Activated CD8-positive, alpha-beta memory T cell treated with anti-CD3 and anti-CD28 coated beads for 36 hours (primary cell): Measurements from ENCODE around the gene MAD1L1. TPM values are rescaled to one million over a fixed set of nuclear protein-coding genes. Genes with fewer than 3 reads are reported as not detected.
"Not testable (repeated sequence)": the region's sequence is repeated elsewhere in the genome, so short reads cannot be mapped to it uniquely, and the experiment has no call there.

Experiments
- CTCF ChIA-PET: fragments of 350-600 bp; sonication (Branson Sonifier 250); formaldehyde crosslinking; loops from one replicate; lab custom pipeline; 2021; ENCODE audit warnings: antibody characterized with exemption; lab: Charles Lee
- POLR2A ChIA-PET: fragments of 350-600 bp; sonication (Branson Sonifier 250); formaldehyde crosslinking; loops from one replicate; lab custom pipeline; 2021; ENCODE audit warnings: antibody characterized with exemption; lab: Charles Lee
- total RNA-seq, 2 experiments: library from RNA; stranded (reverse); gene quantifications; one replicate each; pipeline ENCODE4 v1.2.3, GENCODE V29; 2021

The MAD1L1 gene
- total RNA-seq, 2 experiments from 2014 or later = 39.4 to 40.8 TPM

DNA sequence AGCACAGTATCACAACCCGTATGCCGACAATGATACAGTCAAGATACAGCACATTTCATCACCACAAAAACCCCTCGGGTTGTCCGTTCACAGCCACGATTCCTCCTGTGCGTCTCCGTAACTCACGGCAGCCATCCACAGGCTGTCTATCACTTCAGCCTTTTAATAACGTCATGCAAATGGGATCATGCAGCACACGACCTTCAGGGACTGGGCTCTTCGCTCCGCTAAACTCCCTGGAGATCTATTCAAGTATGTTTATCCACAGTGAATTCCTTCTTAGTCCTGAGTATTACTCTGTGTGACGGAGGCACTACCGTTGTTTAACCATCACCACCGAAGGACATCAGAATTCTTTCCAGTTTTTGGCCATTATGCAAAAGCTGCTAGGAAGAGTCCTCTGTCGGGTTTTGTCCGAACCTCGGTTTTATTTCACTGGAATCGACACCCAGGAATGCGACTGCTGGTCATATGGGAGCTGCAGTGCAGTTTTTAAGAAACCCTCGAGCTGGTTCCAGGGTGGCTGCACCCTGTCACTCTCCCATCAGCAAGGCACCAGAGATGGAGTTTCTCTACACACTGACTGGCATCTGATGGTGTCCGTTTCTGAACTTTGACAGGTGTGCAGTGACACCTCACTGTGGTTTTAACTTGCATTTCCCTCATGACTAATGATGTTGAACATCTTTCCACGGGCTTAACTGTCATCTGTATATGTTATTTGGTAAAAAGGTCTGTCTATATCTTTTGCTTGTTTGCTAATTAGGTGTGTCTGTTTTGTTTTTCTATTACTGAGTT is 193.6 kb downstream of the MAD1L1 start:
- ChIA-PET POLR2A (no interaction called here), CTCF (no interaction called here)

DNA sequence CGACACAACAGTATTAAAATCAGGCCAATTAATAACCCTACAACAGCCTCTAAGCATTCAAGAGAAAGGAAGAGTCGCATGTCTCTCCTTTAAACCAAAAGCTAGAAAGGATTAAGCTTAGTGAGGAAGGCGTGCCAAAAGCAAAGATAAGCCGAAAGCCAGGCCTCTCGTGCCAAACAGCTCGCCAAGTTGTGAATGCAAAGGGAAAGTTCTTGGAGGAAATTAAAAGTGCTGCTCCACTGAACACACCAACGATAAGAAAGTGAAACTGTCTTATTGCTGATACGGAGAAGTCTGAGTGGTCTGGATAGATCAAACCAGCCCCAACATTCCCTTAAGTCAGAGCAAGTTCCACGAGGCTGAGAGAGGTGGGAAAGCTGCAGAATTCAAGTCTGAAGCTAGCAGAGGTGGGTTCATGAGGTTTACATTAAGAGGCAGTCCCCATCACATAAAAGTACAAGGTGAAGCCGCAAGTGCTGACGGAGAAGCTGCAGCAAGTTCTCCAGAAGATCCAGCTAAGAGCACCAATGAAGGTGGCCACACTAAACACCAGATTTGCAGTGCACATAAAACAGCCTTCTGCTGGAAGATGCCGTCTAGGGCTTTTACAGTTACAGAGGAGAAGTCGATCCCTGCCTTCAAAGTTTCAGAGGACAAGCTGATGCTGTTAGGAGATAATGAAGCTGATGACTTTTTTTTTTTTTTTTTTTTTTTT is 194.8 kb downstream of the MAD1L1 start:
- ChIA-PET CTCF (no interaction called here), POLR2A (interaction anchor here (0.6 kb wide), 1 partner anchor 139 kb away, joined by 5 read pairs; no protein-coding TSS in a partner anchor)

DNA sequence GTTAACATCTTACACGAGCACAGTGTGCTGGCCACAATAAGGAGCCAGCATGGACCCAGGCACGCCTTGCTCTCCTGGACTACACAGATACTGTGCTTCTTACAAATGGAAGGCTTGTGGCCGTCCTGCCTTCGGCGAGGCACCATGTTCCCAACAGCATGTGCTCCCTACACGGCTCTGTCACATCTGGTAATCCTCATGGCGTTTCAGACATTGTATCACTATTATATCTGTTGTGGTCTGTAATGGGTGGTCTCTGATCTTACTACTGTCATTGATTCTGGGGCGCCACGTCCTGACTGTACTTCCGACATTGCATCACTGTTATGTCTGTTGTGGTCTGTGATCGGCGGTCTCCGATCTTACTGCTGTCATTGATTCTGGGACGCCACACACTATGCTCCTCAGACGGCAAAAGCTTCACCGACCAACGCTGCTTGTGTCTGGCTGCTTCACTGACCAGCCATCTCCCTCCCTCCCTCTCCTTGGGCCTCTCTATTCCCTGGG is 195.4 kb downstream of the MAD1L1 start:
- ChIA-PET CTCF (no interaction called here), POLR2A (no interaction called here)

DNA sequence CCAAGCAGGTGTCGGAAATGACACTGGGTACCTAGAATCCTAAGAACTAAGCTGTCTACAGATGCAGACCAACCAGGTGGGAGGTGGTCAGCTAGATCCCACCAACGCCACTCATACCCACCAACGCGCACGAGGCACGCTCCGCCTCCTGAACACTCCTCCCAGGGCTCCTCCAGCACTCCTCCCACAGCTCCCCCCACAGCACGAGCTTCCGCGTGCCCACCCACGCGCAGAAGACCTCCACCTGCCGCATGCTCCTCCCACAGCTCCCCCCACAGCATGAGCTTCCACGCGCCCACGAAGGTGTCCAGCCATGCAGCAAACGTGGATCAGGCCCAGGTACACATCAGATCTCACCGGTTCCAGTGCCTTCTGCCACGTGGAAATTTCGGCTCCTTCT is 196.0 kb downstream of the MAD1L1 start:
- CTCF ChIA-PET = no interaction called here
- POLR2A ChIA-PET = no interaction called here

DNA sequence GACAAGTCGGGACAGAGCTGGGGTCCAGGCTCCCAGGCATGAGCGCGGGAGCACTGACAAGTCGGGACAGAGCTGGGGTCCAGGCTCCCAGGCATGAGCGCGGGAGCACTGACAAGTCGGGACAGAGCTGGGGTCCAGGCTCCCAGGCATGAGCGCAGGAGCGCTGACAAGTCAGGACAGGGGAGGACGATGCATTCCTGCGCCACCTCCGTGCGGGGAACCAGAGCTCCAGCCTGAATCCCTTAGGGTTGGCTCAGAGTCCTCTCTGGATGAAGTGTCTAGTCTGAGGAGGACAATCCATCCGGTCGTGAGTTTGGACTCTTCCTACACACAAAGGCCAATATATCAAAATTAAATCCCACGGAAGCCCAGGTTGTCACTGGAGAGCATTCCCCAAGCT is 196.5 kb downstream of the MAD1L1 start:
- POLR2A ChIA-PET, CTCF ChIA-PET: not testable (repeated sequence)

DNA sequence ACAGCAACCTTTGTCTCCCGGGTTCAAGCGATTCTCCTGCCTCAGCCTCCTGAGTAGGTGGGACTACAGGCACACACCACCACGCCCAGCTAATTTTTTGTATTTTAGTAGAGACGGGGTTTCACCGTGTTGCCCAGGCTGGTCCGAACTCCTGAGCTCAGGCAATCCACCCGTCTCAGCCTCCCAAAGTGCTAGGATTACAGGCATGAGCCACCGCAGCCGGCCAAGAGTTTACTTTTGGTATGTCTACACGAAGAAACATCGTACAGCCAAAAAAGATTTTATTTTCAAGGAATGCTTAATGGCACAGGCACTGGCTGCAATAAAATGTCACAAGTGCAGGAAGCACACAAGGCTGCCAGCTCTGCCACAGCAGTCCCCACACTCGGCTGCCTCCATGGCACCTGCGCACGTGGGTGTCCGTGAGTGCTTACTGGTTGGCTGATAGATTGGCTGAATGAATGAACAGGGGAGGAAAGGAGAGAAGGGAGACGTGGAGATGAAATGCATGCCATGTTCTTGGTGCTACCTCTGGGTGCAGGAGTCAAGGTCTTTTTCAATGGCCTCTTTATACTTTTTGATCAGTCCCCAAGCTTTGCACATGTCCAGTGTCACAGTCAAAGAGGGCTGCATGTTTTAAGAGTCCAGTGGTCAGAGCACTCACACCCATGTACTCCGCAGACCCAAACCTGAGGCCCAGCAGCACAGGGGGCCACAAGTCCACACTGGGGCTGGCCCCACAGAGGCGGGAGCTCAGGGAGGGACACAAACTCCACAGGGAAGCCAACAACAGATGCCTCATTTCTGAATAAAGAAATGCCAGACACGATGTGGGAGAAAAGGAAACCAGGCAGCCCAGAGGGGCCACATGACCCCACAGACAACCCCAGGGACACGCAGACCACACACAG is 198.2 kb downstream of the MAD1L1 start:
- POLR2A ChIA-PET = no interaction called here
- CTCF ChIA-PET = no interaction called here

DNA sequence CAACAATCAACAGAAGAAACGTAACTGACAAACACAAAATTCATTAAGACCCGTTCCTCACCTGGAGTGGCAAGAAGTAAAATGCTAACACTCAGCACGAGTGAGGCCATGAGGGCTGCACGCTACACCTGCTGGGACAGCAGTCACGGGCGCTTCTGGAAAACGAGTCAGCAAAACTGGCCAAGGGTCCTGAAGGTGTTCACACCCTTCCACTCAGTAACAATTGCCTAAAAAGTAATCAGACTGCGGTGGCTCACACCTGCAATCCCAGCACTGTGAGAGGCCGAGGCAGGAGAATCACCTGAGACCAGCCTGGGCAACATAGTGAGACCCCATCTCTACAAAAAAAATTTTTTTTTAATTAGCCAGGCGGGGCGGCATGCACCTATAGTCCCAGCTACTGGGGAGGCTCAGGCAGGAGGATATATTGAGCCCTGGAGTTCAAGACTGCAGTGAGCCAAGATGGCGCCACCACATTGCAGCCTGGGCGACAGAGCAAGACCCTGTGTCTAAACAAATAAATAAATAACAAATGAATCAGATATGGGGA is 199.1 kb downstream of the MAD1L1 start:
- ChIA-PET CTCF (no interaction called here), POLR2A (no interaction called here)

DNA sequence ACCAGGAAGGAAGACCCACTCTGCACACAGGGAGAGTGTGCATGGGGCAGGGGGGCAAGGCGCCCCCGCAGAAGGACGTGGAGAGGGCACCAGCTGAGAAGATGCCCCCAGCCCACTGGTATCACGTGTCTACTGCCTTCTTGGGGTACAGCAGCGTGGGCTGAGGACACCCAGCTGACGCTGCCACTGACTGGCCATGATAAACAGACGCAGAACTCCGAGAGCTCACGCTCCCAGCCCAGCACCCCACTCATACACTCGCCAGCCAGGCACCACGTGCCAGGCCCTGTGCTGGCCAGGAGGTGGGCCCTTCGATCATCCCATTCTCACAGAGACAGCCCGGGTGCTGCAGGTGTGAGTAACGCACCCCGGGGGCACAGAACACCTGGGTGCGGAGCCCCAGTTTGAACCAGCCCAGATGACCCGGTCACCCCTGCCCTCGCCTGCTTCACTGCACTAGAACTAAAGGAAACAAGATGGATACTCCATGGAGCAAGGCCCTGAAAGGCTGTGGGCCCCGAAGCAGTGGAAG is 199.8 kb downstream of the MAD1L1 start:
- ChIA-PET CTCF (no interaction called here), POLR2A (no interaction called here)

DNA sequence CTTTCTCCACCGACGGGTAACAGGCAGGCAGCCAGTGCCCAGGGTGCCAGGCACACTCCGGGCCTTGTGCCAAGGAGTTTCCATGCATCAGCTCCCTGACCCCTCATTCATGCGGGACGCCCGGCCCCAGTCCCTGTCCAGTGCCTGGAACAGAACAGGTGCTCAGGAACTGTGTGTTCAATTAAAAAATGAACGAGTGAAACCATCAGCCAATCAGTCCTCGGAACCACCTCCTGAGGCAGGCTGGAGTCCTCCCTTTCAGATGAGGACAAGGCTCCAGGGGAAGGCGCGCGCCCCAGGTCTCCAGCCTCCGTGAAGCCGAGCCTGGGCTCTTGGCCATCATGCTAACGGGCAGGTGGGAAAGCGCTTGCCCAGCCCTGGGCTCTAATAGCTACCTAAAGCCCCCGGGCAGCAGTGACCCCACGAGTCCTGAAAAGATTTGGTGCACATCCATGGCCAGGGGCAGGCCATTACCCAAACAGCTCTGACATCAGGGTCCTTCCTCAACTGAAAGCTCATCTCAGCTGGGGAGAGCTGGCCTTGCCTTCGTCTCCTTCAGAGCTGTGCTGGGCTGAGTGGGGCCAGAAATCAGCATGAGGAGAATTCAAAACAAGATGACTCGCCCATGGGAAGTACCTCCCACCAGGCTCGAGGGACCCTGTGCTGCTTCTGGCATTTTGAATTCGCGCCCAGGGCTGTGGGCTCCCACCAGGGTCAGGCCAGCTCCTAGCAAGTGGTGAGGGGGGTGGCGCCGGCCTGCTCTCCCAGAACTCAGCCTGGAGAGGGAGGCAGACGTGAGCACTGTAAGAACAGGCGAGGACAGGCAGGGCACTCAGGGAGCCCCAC is 200.5 kb downstream of the MAD1L1 start:
- POLR2A ChIA-PET = no interaction called here

DNA sequence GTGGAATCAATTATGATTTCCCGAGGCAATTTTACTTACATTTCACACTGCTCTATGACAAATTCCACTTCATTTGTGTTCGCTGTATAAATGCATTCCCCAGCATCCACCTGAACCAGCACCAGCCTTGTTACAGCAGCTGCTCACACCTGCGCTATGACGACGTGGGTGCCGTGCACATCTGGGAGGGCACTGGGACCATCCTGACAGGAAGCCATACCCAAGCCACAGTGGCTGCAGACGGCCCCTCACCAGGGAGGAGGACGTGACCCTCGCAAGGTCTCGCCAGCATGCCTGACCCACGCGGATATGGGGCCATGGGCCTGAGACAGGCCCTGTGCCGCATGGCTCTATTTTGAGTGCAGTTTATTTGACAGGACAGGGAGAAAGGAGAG is 201.3 kb downstream of the MAD1L1 start:
- ChIA-PET CTCF (no interaction called here), POLR2A (no interaction called here)

More for the DNA sequence above, 200.5 kb downstream of the MAD1L1 start:
- CTCF ChIA-PET = no interaction called here

DNA sequence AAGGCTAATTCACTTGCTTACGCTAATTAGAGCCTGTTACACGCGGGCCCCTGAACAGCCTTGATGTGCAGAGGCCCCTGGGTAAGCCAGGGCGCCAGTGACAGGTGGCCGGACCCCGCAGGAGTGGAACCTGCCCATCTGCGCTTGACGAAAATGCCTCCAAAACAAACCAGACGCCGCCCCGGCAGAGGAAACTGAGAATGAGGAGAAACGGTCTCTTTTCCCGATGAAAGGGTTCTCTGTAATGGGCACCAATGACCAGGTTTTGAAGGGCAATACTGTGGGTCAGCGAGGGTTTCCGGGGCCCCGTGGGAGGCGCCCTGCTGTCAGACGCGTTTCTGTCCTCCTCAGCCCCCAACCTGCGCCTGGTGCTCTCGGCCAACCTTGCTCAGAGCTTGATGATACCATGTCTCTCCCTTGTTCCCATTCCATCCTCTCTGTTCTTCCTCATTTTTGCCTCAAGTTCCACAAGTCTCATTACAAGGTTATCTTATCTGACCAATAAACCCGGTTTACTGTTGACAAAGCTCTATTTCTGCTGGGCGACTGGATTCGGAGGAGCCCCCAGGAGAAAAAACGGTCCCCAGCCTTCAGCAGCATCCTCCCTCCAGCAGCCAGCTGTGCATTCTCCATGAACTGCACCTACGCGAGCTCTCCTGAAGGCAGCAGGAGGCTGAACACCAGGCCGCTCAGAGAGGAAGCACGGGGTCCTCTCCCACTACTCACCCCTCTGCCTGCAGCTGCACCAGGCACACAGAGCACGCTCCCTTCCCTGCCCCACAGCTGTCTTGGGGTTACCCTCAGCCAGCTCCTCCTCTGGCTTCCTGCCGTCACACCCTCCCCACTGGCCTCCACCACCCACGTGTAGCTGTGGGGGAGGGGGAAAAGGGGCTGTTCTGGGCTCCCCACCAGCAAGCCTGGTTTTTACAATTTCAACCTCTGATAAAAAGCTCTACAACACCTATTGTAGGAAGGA is 202.0 kb downstream of the MAD1L1 start:
- POLR2A ChIA-PET = no interaction called here
- CTCF ChIA-PET = no interaction called here

DNA sequence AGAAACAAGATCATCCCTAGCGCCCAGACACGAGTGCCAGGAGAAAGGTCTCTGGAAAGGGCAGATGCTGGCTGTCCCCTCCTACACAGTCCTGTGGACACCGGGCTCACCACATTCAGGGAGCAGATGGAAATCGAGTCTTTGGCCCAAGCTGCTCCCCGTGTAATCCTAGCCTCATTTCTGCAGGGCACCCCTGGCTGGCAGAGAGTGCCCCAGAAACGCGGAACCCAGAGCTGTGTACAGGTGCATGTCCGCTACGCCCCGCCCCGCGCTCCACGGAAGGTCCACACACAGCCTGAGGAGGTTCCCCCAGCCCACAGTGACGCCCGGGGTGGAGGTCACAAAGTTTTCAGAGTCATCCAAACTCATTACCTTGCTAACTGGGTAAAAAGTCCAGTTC is 202.8 kb downstream of the MAD1L1 start:
- ChIA-PET POLR2A (no interaction called here), CTCF (no interaction called here)

DNA sequence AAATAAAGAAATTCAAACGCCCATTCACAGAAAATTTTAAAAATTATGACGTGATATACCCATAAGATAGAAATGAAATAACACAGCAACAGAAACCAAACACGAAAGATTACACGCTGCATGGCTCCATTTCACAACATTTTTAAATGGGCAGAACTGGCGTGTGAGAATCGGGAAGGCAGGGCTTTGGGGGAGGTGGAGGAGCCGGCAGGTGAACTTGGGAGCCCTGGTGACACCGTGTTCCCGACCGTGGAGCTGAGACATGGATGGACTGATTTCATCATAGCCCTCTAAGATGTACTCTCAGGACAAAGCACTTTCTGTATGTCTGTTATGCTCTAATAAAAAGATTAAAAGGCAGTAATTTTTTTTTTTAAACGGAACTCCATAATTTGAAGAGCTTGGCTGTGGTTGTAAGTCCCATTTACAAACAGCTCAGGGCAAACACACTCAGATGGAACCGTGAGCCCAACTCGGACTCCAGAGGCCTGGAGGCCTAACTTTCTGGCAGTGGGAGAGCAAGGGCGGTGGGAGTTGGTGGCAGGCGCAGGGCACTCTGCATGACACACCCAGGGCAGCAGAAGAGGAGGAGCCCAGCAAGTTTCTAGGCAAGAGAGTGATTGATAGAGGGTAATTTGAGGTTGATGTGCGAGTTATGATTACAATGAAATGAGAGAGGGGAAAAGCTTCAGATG is 203.4 kb downstream of the MAD1L1 start:
- POLR2A ChIA-PET = no interaction called here
- CTCF ChIA-PET = no interaction called here

DNA sequence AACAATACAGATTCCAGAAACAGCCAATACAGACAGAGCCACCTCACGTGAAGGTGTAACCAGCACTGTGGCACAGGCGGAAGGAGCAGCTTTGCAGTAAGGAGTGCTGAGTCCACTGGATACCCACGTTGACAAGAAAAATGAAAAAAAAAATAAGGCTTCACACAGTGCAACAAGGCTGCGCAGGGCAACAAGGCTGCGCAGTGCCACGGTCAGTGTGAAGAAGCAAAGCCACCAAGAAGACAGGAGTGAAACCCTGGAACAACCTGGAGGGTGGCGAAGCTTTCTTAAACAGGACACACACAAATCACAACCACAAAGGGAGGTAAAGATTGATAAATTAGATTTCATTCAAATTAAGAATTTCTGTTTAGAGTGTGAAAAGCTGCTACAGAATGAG is 204.0 kb downstream of the MAD1L1 start:
- ChIA-PET CTCF (no interaction called here), POLR2A (no interaction called here)

DNA sequence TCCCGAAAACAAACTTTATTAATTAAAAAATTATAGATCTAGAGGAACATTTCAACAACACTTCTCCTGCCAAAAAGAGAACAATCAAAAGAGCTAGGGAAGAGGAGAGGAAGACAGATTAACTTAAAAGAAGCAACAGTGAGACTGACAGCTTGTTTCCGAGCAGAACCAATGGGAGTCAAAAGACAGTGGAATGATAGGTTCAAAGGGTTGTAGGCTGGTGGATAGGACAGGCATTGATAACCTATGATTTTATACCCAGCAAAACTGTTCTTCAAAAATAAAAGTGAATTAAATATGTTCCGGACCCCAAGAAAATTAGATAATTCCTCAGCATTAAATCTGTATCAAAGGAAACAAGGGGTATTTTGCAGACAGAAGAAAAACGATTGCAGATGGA is 207.6 kb downstream of the MAD1L1 start:
- ChIA-PET CTCF (no interaction called here), POLR2A (no interaction called here)

DNA sequence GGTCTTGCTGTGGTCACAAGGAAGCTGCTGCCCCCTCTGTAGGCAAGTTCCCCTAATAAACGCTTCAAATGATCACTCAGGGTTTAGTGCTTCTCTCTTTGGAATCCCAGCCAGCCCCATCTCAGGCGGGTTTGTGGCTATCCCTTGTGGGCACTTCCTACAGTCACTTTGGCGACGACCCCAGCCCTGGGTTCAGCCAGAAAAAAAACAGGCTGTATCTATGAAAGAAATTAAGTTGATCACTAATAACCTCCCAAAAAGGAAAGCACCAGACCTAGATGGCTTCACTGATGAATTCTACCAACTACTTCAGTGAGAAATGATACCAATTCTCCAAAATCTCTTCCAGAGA is 208.2 kb downstream of the MAD1L1 start:
- CTCF ChIA-PET = no interaction called here
- POLR2A ChIA-PET = no interaction called here
